ENCODE measurements around the gene CCM2.

Gene CCM2

DNA sequence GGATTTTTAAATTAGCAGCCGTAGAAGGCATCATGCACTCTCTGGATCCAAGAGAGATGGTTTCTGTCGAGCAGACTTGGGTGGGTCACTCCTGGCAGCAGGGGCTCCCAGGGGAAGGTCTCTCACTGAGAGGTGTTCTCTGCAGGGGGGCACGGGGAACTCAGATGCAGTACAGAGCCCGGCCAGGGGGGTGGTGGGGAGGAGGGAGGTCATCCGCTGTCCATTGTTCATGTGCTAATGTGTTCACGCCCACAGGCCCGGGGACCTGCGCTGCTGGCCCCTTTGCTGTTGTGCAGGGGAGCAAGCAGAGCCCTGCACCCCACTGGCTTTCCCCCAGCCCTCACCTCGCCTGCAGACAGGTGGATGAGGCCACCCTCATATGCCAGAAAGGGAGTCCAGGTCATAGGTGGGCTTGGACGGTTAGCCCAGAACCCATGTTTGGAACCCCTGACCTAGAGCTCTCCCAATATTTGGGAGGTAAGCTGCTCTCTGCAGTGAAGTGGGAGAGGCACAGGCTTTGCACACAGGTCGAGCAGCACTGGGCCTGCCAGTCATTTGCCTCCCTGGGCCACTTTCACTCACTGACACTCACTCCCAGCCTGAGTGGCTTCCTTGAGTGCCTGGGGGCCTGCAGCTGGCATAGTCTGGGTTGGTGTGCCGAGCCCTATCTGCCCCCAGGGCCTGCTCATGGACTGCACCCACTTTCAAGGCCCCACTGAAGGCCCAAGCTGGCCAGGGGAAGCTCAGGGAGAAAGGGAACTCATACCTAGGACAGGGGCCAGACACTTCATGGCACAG lies 124.1 kb downstream of the CCM2 start:
- no peak for DNase-seq (ENCODE audit: low read depth)

DNA sequence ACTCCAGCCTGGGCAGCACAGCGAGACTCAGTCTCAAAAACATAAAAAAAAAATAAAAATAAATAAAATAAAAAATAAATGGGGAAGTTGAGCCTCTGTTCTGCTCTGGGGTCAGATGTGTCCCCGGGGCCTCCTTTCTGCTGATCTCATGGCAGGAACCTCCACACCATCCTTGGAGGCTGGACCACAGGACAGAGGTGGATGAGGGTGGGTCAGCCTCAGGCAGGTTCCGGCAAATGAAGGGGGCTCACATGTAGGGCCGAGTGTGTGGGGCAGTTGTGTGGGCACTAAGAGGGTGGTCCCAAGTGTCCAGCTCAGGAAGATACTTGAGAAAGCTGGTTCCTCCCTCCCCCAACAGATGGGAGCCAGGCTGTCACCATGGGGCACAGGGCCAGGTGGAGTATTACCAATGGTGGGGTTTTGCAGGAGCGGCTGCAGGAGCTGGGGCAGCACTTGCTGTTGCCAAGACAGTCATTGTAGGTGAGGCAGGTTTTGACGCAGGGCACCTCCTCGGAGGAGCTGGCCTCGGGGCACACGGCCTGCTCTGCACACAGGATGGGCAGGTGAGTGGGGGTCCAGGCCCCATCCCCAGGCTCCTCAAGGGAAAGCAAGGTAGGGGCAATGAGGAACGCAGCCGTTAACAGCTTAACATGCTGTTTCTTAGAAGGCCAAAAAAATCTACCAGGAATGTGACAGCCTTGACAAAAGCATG lies 125.3 kb downstream of the CCM2 start:
- DNase-seq (ENCODE audit: low read depth): no peak
